ENCODE results near the gene WDR38.

WDR38 gene

GRCh38 chr9:124882231-124882630 is 29.0 kb downstream of the WDR38 start:
- DNase-seq (ENCODE audit: low read depth in 2 of 2), result no peak

- DNase-seq (ENCODE audit: low read depth in 2 of 2), result no peak
Observed at GRCh38 chr9:124884376-124884775, 31.1 kb downstream of the WDR38 start.

GRCh38 chr9:124885551-124885950 is 32.3 kb downstream of the WDR38 start:
- no peak for DNase-seq (ENCODE audit: low read depth in 2 of 2)

GRCh38 chr9:124886461-124886860 is 33.2 kb downstream of the WDR38 start:
- no peak for DNase-seq (ENCODE audit: low read depth in 2 of 2)

- no peak for DNase-seq (ENCODE audit: low read depth in 2 of 2)
Observed at GRCh38 chr9:124886866-124887492, 33.7 kb downstream of the WDR38 start.

GRCh38 chr9:124887832-124888231 is 34.6 kb downstream of the WDR38 start:
- DNase-seq (ENCODE audit: low read depth in 2 of 2), result no peak

- DNase-seq (ENCODE audit: low read depth in 2 of 2), result no peak
Observed at GRCh38 chr9:124889006-124889405, 35.7 kb downstream of the WDR38 start.

GRCh38 chr9:124890179-124890578 is 36.9 kb downstream of the WDR38 start:
- DNase-seq (ENCODE audit: low read depth in 2 of 2), result no peak

GRCh38 chr9:124894035-124894740 is 40.9 kb downstream of the WDR38 start:
- DNase-seq (ENCODE audit: low read depth in 2 of 2), result no peak

GRCh38 chr9:124894741-124895170 is 41.5 kb downstream of the WDR38 start:
- DNase-seq (ENCODE audit: low read depth in 2 of 2), result peak in 1 of 2 donors; percentile 12

GRCh38 chr9:124897570-124898460 is 44.6 kb downstream of the WDR38 start:
- DNase-seq (ENCODE audit: low read depth in 2 of 2), result no peak

- no peak for DNase-seq (ENCODE audit: low read depth in 2 of 2)
Observed at GRCh38 chr9:124899845-124900244, 46.6 kb downstream of the WDR38 start.

- no peak for DNase-seq (ENCODE audit: low read depth in 2 of 2)
Observed at GRCh38 chr9:124906966-124907365, 53.7 kb downstream of the WDR38 start.

All from stimulated activated CD4-positive, alpha-beta T cell treated with anti-CD3 and anti-CD28 coated beads, Interleukin-1b, Interleukin-23, amount 100 ng/mL, for 4 hours (primary cell).